Adipocyte (in vitro differentiated cells): ENCODE results near the gene DOCK7.

Experiments
- DNase-seq: peaks from one replicate; pipeline ENCODE4 v3.0.0-alpha.2; 2015; ENCODE audit warnings: low read depth
- H3K27me3 ChIP-seq: replicated peaks from 2 replicates; pipeline ENCODE4 v1.7.0; 2013; ENCODE audit warnings: mild to moderate bottlenecking, low read length, moderate library complexity; ENCODE audit not compliant: control insufficient read depth, insufficient read depth
- H3K36me3 ChIP-seq: 2 replicates; pipeline ENCODE4 v1.7.0; 2013; ENCODE audit warnings: low read length, mild to moderate bottlenecking, moderate library complexity; ENCODE audit not compliant: control insufficient read depth, insufficient read depth, severe bottlenecking
- H3K4me1 ChIP-seq: 2 replicates; pipeline ENCODE4 v1.7.0; 2013; ENCODE audit warnings: mild to moderate bottlenecking, low read length, moderate library complexity; ENCODE audit not compliant: control insufficient read depth, insufficient read depth
- H3K4me3 ChIP-seq: 2 replicates; pipeline ENCODE4 v1.7.0; 2013; ENCODE audit warnings: mild to moderate bottlenecking, low read length, moderate library complexity
- H3K9ac ChIP-seq: 2 replicates; pipeline ENCODE4 v1.7.0; 2013; ENCODE audit warnings: mild to moderate bottlenecking, low read length, moderate library complexity
- H3K9me3 ChIP-seq: 2 replicates; pipeline ENCODE4 v1.7.0; 2013; ENCODE audit warnings: mild to moderate bottlenecking, low read length, moderate library complexity; ENCODE audit not compliant: control insufficient read depth

The DOCK7 gene

DNA sequence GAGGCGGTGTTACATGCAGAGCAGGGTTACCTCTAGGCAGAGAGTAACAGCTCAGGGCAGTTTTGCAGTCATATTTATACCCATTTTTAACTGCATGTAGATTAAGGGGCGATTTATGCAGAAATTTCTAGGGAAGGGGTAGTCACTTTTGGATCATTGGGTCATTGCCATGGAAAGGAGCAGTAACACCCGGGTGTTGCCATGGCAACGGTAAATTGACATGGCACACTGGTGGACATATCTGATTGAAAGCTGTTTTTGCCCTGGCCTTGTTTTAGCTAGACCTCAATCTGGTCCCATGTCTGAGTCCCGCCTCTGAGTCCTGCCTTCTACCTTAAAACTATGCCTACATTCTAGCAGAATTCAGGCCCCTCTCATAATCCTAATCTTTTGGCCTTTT, 263.1 kb downstream of the DOCK7 start:
- Histone ChIP-seq H3K9ac (no peak overlapping the region), H3K4me3 (no peak overlapping the region), H3K4me1 (peaks cover 2% of the 10 kb centered on the region), H3K36me3 (no peaks in the 10 kb centered on the region), H3K9me3 (no peaks in the 10 kb centered on the region), H3K27me3 (no peaks in the 10 kb centered on the region)
- no peak for DNase-seq

DNA sequence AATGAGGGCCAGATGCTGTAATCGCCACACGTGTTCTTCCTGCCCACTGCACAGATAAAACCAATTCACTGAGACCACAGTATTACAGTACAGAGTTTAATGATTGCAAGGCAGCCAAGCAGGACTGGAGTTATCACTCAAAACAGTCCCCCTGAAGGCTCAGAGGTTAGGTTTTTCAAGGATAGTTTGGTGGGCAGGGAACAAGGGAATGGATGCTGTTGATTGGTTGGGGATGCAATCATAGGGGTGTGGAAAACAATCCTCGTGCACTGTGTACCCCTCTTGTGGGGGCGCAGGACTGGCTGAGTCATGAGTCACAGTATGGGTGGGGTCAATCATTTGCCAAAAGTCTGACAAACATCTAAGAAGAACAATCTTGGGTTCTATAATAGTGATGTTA, 263.8 kb downstream of the DOCK7 start:
- Histone ChIP-seq H3K36me3 (no peaks in the 10 kb centered on the region), H3K9me3 (no peaks in the 10 kb centered on the region), H3K27me3 (no peaks in the 10 kb centered on the region), H3K9ac (no peak overlapping the region), H3K4me1 (peaks cover 2% of the 10 kb centered on the region), H3K4me3 (no peak overlapping the region)
- DNase-seq: peak; percentile 25

DNA sequence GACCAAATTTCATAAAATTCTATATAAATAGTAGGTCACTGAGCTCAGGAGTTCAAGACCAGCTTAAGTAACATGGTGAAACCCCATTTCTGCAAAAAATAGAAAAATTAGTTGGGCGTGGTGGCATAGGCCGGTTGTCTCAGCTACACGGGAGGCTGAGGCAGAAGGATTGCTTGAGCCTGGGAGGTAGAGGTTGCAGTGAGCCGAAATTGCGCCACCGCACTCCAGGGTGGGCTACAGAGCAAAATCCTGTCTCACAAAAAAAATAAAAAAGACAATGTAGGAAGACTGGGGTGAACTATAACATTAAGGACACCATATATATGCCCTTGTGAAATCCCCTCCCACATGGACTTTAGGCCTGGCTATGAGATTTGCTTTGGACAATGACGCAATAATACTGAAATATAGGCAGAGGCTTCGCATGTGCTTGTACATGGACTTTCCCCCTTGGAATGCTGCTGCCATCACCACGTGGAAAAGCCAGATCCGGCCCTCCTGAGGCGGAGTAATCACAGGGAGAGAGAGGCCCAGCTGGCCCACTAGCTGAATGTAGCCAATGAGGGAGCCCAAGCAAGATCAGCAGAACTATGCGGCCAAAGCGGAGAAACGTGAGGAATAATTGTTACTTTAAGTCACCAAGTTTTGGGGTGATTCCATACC, 264.5 kb downstream of the DOCK7 start:
- H3K9me3 ChIP-seq: no peaks in the 10 kb centered on the region
- no peak overlapping the region for H3K9ac ChIP-seq
- DNase-seq: no peak
- peaks cover 2% of the 10 kb centered on the region for H3K4me1 ChIP-seq
- no peaks in the 10 kb centered on the region for H3K36me3 ChIP-seq
- no peak overlapping the region for H3K4me3 ChIP-seq
- no peaks in the 10 kb centered on the region for H3K27me3 ChIP-seq

DNA sequence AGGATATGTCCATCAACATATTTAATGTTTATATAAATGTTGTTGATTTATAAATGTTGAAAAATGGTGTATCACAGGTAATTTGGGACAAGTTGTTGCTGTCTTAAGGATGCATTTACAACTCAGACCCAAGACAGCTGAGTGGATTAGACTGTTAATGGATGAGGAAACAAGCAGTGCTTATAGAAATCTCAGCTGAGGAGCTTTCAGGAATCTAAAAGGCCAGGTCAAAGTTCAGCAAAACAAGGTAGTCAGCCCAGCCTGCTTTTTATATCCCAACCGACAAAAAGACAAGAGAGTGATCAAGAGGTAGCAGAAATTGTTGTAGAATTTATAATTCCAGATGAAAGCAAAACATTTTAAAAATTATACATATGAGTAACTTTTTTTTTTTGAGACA, 268.0 kb downstream of the DOCK7 start:
- Histone ChIP-seq H3K4me1 (peaks cover 2% of the 10 kb centered on the region), H3K4me3 (no peak overlapping the region), H3K9me3 (no peaks in the 10 kb centered on the region), H3K9ac (no peak overlapping the region), H3K27me3 (no peaks in the 10 kb centered on the region), H3K36me3 (no peaks in the 10 kb centered on the region)
- DNase-seq: no peak

DNA sequence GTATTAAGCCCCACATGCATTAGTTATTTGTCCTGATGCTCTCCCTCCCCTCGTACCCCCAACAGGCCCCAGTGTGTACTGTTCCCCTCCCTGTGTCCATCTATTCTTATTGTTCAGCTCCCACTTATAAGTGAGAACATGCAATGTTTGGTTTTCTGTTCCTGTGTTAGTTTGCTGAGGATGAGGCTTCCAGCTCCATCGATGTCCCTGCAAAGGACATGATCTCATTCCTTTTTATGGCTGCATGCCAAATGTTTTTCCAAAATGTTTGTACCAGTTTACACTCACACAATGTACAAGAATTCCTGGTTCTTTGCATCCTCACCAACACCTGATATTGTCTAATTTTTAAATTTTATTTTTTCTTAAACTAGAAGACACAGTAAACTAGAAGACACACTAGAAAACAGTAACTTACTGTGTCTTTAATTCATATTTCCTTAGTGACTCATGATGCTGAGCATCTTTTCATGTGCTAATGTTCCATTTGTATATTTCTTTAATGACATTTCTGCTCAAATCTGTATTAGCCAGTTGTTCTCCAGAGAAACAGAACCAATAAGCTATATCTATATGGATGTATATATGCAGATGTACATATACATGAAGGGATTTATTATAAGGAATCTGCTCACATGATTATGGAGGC, 270.7 kb downstream of the DOCK7 start:
- H3K9ac ChIP-seq: no peak overlapping the region
- H3K4me3 ChIP-seq: no peak overlapping the region
- peak; percentile 33 for DNase-seq
- no peaks in the 10 kb centered on the region for H3K9me3 ChIP-seq
- H3K36me3 ChIP-seq: no peaks in the 10 kb centered on the region
- H3K4me1 ChIP-seq: no peaks in the 10 kb centered on the region
- peaks cover under 1% of the 10 kb centered on the region for H3K27me3 ChIP-seq

DNA sequence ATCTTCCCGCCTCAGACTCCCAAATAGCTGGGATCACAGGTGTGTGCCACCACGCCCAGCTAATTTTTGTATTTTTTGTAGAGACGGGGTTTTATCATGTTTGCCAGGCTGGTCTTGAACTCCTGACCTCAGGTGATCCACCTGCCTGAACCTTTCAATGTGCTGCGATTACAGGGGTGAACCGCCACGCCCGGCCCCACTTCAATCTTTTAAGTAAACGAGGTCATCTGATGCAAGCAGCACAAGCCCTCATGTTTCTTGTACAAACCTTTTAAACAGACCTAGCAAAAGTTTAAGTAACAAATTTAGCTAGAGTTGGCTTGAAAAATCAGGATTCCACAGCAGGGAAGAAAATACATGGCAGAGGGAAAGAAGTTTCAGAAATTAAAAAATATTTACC, 272.5 kb downstream of the DOCK7 start:
- DNase-seq: no peak
- H3K36me3 ChIP-seq: no peaks in the 10 kb centered on the region

DNA sequence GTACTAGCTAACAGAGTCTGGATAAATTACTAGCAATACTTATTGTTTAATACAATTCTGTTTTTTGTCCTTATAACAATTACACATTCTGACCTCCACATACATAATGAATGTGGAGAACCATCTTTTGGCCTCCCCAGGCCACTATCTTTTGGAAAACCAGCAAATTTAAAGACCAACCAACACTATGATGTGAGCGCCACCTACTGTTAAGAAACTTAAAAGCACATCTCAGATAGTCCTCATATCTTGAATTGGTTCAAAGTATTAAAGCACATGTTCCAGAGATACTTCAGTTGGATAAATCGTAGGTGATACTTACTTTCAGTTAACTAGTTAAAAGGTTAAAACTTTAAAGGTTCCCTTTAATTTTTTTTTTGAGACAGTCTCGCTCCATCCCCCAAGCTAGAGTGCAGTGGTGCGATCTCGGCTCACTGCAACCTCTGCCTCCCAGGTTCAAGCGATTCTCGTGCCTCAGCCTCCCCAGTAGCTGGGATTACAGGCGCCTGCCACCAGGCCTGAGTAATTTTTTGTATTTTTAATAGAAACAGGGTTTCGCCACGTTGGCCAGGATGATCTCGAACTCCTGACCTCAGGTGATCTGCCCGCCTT, 280.7 kb downstream of the DOCK7 start:
- Histone ChIP-seq H3K36me3 (no peaks in the 10 kb centered on the region), H3K9ac (no peak overlapping the region), H3K4me3 (no peak overlapping the region), H3K9me3 (no peaks in the 10 kb centered on the region), H3K27me3 (peaks cover 11% of the 10 kb centered on the region), H3K4me1 (no peaks in the 10 kb centered on the region)
- DNase-seq: peak; percentile 87

More for the DNA sequence above, 272.5 kb downstream of the DOCK7 start:
- Histone ChIP-seq H3K9ac (no peak overlapping the region), H3K9me3 (no peaks in the 10 kb centered on the region), H3K27me3 (peaks cover 9% of the 10 kb centered on the region), H3K4me1 (no peaks in the 10 kb centered on the region), H3K4me3 (no peak overlapping the region)

DNA sequence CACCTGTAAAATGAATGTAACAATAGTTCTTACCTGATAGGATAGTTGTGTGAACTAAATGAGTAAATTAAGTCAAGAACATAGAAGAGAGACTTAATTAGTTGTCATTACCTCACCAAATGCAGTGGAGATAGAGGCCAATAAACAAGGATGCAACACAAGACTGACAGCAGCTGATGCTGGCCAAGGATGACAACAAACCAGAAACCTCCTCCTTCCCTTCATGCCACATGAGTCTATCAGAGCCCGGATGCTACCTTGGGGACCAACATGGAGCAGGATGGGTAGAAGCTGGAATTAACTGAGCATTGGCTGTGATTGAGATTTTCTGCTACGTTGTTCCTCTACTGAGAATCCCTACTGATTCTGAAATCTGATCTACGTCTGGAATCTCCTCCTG, 281.6 kb downstream of the DOCK7 start:
- Histone ChIP-seq H3K9me3 (no peaks in the 10 kb centered on the region), H3K4me1 (no peaks in the 10 kb centered on the region), H3K27me3 (peaks cover 3% of the 10 kb centered on the region), H3K9ac (no peak overlapping the region), H3K36me3 (no peaks in the 10 kb centered on the region), H3K4me3 (no peak overlapping the region)
- no peak for DNase-seq

DNA sequence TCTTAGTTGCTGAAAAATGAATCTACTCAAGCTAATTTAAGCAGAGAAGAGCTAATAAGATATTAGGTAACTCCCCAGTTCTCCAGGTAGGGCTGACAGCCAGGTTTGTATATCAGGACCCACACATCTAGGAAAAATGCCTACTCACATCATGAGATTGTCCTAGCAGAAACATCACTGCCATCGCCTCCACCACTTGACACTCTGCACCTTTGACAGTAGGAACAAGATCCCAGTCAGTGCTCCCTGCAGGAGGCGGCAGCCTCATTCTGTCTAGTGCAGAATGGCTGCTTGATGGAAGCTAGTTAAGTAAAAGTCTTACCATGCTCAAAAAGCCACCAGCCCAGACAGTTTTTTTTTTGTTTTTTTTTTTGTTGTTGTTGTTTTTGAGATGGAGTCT, 282.9 kb downstream of the DOCK7 start:
- Histone ChIP-seq H3K4me3 (no peak overlapping the region), H3K27me3 (no peaks in the 10 kb centered on the region), H3K9ac (no peak overlapping the region), H3K36me3 (no peaks in the 10 kb centered on the region), H3K9me3 (no peaks in the 10 kb centered on the region), H3K4me1 (no peaks in the 10 kb centered on the region)
- no peak for DNase-seq
